ENCODE results near the gene ACAA1. TPM values are rescaled to one million over a fixed set of nuclear protein-coding genes. Genes with fewer than 3 reads are reported as not detected.

Gene ACAA1
- total and polyA plus RNA-seq, 2 of the 13 experiments (the other 11 are each of a cell fraction or from before 2014, with no cell fraction given): 60.8 to 188 TPM

DNA sequence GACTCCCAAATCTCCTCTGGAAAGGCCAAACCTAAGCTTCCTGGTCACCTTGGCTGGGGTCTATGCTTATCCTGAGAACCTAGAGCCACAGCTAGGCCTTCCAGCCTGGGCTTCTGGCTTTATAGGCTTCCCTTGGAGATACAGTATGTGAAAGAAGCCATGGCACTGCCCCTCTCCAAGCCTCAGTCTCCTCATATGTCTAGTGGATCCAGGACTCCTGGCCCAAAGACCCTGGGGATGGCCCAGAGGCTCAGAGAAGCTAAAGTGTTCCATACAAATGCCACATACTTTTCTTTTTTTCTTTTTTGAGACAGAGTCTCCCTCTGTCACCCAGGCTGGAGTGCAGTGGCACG, 8.6 kb downstream of the ACAA1 start:
- ChIA-PET POLR2A (interaction anchor here (0.7 to 6.9 kb wide), 3 partner anchors 9 to 264 kb away, joined by 3 to 87 read pairs (median 8); partner anchors contain the start of gene ACAA1), CTCF (ENCODE audit: low intra/inter-chr PET ratio, low total read pairs) (no interaction called here)
- H3K79me2 ChIP-seq (ENCODE audit: insufficient read depth, low read length): peaks cover 54% of the 10 kb centered on the region
- H2AFZ ChIP-seq (ENCODE audit: low read length): no peak overlapping the region
- DNase-seq (ENCODE audit: low spot score) (no peak), ATAC-seq (no peak), FAIRE-seq (no peak)
- peak overlapping the region; percentile 41 for H3K27ac ChIP-seq (ENCODE audit: extremely low read length, insufficient read depth, low read length)
- H3K27me3 ChIP-seq (ENCODE audit: control insufficient read depth in 1 of 2, insufficient read depth in 2 of 2, low read length in 2 of 2): no peaks in the 10 kb centered on the region
- H3K4me3 ChIP-seq (replicated peaks in 1 of 3; ENCODE audit: insufficient read depth in 1 of 3, low read depth in 2 of 3, low read length in 3 of 3): no peak overlapping the region
- in situ Hi-C loops (cut with HindIII; ENCODE audit: extremely low pct_ligation_motif_present, low pct_unique_long_range_greater_than_20kb): loop anchor here (25.0 kb wide), 1 partner anchor 334 kb away; the partner anchor contains the start of gene ACVR2B
- H3K9ac ChIP-seq (ENCODE audit: insufficient read depth, low read depth, low read length): no peak overlapping the region
- 0 out of 2 replicates have a peak overlapping the region, but pooled peaks have one; percentile 7 for H3K4me2 ChIP-seq (ENCODE audit: low read depth, low read length)
- H4K20me1 ChIP-seq (ENCODE audit: insufficient read depth, low read length): peaks cover 46% of the 10 kb centered on the region
- no TSS peak for BruUV-seq (replicated peaks)
- TF ChIP-seq RBFOX2 (IDR thresholded peaks at IDR 0.05; ENCODE audit: low read depth, low read length): peak; percentile 51; the same call in 1 of the 2 replicates
- no peak for TF ChIP-seq JARID2 (CRISPR knock-in tag; IDR thresholded peaks at IDR 0.05; ENCODE audit: insufficient replicate concordance)
- 0 out of 2 replicates have a peak, but pooled peaks have one; percentile 26 for TF ChIP-seq POLR2G (IDR thresholded peaks at IDR 0.05; ENCODE audit: low read depth, low read length)
- TF ChIP-seq NR2F1 (CRISPR knock-in tag; IDR thresholded peaks at IDR 0.05): no peak
- no peak for TF ChIP-seq RBM22 (optimal IDR thresholded peaks at IDR 0.05; ENCODE audit: low read length)
- TF ChIP-seq ZSCAN21 (CRISPR knock-in tag; IDR thresholded peaks at IDR 0.05; ENCODE audit: borderline replicate concordance): no peak
- TF ChIP-seq GATAD1 (CRISPR knock-in tag; IDR thresholded peaks at IDR 0.05): no peak
- TF ChIP-seq, protein P1, sequence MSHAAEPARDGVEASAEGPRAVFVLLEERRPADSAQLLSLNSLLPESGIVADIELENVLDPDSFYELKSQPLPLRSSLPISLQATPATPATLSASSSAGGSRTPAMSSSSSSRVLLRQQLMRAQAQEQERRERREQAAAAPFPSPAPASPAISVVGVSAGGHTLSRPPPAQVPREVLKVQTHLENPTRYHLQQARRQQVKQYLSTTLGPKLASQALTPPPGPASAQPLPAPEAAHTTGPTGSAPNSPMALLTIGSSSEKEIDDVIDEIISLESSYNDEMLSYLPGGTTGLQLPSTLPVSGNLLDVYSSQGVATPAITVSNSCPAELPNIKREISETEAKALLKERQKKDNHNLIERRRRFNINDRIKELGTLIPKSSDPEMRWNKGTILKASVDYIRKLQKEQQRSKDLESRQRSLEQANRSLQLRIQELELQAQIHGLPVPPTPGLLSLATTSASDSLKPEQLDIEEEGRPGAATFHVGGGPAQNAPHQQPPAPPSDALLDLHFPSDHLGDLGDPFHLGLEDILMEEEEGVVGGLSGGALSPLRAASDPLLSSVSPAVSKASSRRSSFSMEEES (CRISPR knock-in tag; IDR thresholded peaks at IDR 0.05): no peak
- TF ChIP-seq, protein P2, sequence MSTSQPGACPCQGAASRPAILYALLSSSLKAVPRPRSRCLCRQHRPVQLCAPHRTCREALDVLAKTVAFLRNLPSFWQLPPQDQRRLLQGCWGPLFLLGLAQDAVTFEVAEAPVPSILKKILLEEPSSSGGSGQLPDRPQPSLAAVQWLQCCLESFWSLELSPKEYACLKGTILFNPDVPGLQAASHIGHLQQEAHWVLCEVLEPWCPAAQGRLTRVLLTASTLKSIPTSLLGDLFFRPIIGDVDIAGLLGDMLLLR (CRISPR knock-in tag; IDR thresholded peaks at IDR 0.05): no peak
- no peak for TF ChIP-seq FLYWCH1 (CRISPR knock-in tag; IDR thresholded peaks at IDR 0.05)
- TF ChIP-seq ZNF883 (CRISPR knock-in tag; IDR thresholded peaks at IDR 0.05; ENCODE audit: not compliant biosample characterization): no peak
- TF ChIP-seq, protein P3, sequence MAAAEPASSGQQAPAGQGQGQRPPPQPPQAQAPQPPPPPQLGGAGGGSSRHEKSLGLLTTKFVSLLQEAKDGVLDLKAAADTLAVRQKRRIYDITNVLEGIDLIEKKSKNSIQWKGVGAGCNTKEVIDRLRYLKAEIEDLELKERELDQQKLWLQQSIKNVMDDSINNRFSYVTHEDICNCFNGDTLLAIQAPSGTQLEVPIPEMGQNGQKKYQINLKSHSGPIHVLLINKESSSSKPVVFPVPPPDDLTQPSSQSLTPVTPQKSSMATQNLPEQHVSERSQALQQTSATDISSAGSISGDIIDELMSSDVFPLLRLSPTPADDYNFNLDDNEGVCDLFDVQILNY (CRISPR knock-in tag; conservative IDR thresholded peaks at IDR 0.05): no peak
- TF ChIP-seq ZC3H13 (CRISPR knock-in tag; IDR thresholded peaks at IDR 0.05): no peak
- intact Hi-C loops (cut with micrococcal nuclease; ENCODE audit: unreplicated experiment): no loop called here
- H3K4me1 ChIP-seq (ENCODE audit: insufficient read depth, low read length): peaks cover 95% of the 10 kb centered on the region
- H3K9me3 ChIP-seq (ENCODE audit: low read length): no peaks in the 10 kb centered on the region
- 95% methylated on average over 1 of the region's 1 CpG for WGBS (ENCODE audit: low lambda C conversion rate)
- peaks cover 40 to 91% of the 10 kb centered on the region in 2 experiments for H3K36me3 ChIP-seq (replicated peaks in 1 of 2; ENCODE audit: control insufficient read depth in 1 of 2, insufficient read depth in 2 of 2, low read length in 2 of 2)
